ENCODE results near the gene VAT1L. TPM values are rescaled to one million over a fixed set of nuclear protein-coding genes. Genes with fewer than 3 reads are reported as not detected.

The VAT1L gene
- total RNA-seq (2013; cell fraction: nucleolus; rRNA removed): not detected in 2 replicates
- total RNA-seq (2014; rRNA removed): 0.06 TPM in 1 of 2 replicates, not detected in the other
- 0.09 TPM in 1 of 2 replicates, not detected in the other for total RNA-seq (2014; rRNA removed; fragmentation: Illumina TruSeq; extraction: Trizol)
- 0.11 and 0.18 TPM in 2 replicates for total RNA-seq (2021)
- 0.08 TPM for polyA plus RNA-seq (2011; ENCODE audit: low read depth)
- not detected in 2 replicates for polyA plus RNA-seq (2011; rRNA removed)
- not detected in 2 replicates for polyA plus RNA-seq (2011; cell fraction: cytosol; rRNA removed)
- not detected in 2 replicates for polyA plus RNA-seq (2011; cell fraction: nucleus; rRNA removed)
- polyA plus RNA-seq (2012): 0.08 and 0.24 TPM in 2 replicates
- 0.10 TPM in 2 replicates for polyA plus RNA-seq (2014; fragmentation: Illumina TruSeq; extraction: Trizol)
- not detected for polyA plus RNA-seq (2014; fragmentation: Nextera tagmentation; extraction: Ambion mirVana)
- 0.08 and 0.11 TPM in 2 replicates for polyA plus RNA-seq (2014; rRNA removed)
- under 1 TPM in 1 of 2 experiments, not detected in 1; 0.13 TPM for polyA plus RNA-seq (2016; fragmentation: Nextera tagmentation; extraction: Ambion mirVana)
- not detected in 2 replicates for polyA minus RNA-seq (2011; rRNA and poly(A)+ RNA removed)
- not detected in 2 replicates for polyA minus RNA-seq (2011; cell fraction: cytosol; rRNA and poly(A)+ RNA removed)
- not detected in 2 replicates for polyA minus RNA-seq (2011; cell fraction: nucleus; rRNA and poly(A)+ RNA removed)
- percentile 0 among the genes with signal in this experiment for Bru-seq, nascent RNA
- percentile 0 among the genes with signal in this experiment for BruChase-seq, experiment 1, labeled RNA remaining after a 6-hour chase
- BruChase-seq, experiment 2, labeled RNA remaining after a 2-hour chase: percentile 2 among the genes with signal in this experiment
- long read RNA-seq, experiment 1: 0 reads
- long read RNA-seq, experiment 2: 0 reads

- no peak for DNase-seq (ENCODE audit: low read depth, low spot score)
- intact Hi-C loops (cut with micrococcal nuclease; ENCODE audit: unreplicated experiment): no loop called here
- BruUV-seq (replicated peaks): no TSS peak
Measured at GRCh38 chr16:77788181-77789084, at the start of gene VAT1L. VAT1L (plus strand) TSS chr16:77788564; CDS start chr16:77788683, 119 bp downstream.

More at GRCh38 chr16:77788181-77789084, at the start of gene VAT1L:
- in situ Hi-C loops (cut with MboI): no loop called here
- no peaks in the 10 kb centered on the region for H3K4me1 ChIP-seq (ENCODE audit: control insufficient read depth, insufficient read depth, low read length)
- peak within 1 kb of the TSS; percentile 2; the same call in 1 of the 2 replicates for H3K4me2 ChIP-seq (ENCODE audit: control insufficient read depth, insufficient read depth)
- H3K9ac ChIP-seq (ENCODE audit: control insufficient read depth, insufficient read depth, low read length): no peak within 1 kb of the TSS
- 4% methylated on average over 74 of the region's 78 CpGs for WGBS (ENCODE audit: insufficient coverage, insufficient replicate concordance, low lambda C conversion rate, missing lambda C conversion rate)
- ChIA-PET CTCF (no interaction called here), SMC1A (ENCODE audit: uncharacterized antibody, unreplicated experiment) (no interaction called here), RAD21 (ENCODE audit: unreplicated experiment) (no interaction called here), POLR2A (no interaction called here)
- no peaks in the 10 kb centered on the region for H3K9me3 ChIP-seq (replicated peaks; ENCODE audit: control insufficient read depth, insufficient read depth, low read length)
- no peak within 1 kb of the TSS for H3K27ac ChIP-seq (ENCODE audit: control insufficient read depth, insufficient read depth)
- H3K27me3 ChIP-seq (replicated peaks in 1 of 2; ENCODE audit: control insufficient read depth in 2 of 2, insufficient read depth in 2 of 2, low read length in 1 of 2): peaks cover 7 to 20% of the 10 kb centered on the region in 2 experiments
- ATAC-seq: peak; percentile 47; the same call in 2 of the 3 replicates
- no peak within 1 kb of the TSS for H2AFZ ChIP-seq (ENCODE audit: control insufficient read depth, low read depth, low read length)
- no peak for FAIRE-seq
- TF ChIP-seq YY1 (IDR thresholded peaks at IDR 0.05; ENCODE audit: low read depth, low read length) (0 out of 2 replicates have a peak, but pooled peaks have one; percentile 50), ZNF622 (IDR thresholded peaks at IDR 0.05) (no peak), POLR2AphosphoS2 (IDR thresholded peaks at IDR 0.05; ENCODE audit: low read depth, low read length) (no peak)
- TF ChIP-seq, protein P1, sequence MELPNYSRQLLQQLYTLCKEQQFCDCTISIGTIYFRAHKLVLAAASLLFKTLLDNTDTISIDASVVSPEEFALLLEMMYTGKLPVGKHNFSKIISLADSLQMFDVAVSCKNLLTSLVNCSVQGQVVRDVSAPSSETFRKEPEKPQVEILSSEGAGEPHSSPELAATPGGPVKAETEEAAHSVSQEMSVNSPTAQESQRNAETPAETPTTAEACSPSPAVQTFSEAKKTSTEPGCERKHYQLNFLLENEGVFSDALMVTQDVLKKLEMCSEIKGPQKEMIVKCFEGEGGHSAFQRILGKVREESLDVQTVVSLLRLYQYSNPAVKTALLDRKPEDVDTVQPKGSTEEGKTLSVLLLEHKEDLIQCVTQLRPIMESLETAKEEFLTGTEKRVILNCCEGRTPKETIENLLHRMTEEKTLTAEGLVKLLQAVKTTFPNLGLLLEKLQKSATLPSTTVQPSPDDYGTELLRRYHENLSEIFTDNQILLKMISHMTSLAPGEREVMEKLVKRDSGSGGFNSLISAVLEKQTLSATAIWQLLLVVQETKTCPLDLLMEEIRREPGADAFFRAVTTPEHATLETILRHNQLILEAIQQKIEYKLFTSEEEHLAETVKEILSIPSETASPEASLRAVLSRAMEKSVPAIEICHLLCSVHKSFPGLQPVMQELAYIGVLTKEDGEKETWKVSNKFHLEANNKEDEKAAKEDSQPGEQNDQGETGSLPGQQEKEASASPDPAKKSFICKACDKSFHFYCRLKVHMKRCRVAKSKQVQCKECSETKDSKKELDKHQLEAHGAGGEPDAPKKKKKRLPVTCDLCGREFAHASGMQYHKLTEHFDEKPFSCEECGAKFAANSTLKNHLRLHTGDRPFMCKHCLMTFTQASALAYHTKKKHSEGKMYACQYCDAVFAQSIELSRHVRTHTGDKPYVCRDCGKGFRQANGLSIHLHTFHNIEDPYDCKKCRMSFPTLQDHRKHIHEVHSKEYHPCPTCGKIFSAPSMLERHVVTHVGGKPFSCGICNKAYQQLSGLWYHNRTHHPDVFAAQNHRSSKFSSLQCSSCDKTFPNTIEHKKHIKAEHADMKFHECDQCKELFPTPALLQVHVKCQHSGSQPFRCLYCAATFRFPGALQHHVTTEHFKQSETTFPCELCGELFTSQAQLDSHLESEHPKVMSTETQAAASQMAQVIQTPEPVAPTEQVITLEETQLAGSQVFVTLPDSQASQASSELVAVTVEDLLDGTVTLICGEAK (IDR thresholded peaks at IDR 0.05; ENCODE audit: borderline replicate concordance): peak; percentile 39; the same call in 1 of the 2 replicates
- H4K20me1 ChIP-seq (ENCODE audit: control insufficient read depth, insufficient read depth): no peaks in the 10 kb centered on the region
- H3K36me3 ChIP-seq (ENCODE audit: control insufficient read depth in 2 of 2, insufficient read depth in 2 of 2, low read length in 1 of 2): no peaks in the 10 kb centered on the region
- H3K4me3 ChIP-seq: no peak within 1 kb of the TSS
- H3K79me2 ChIP-seq (ENCODE audit: control insufficient read depth, insufficient read depth, low read length): no peaks in the 10 kb centered on the region
